Measurements from ENCODE around the gene BHLHE40.

GRCh38 chr3:5032844-5033243 is 53.6 kb downstream of the BHLHE40 start:
- TF ChIP-seq, protein P1, sequence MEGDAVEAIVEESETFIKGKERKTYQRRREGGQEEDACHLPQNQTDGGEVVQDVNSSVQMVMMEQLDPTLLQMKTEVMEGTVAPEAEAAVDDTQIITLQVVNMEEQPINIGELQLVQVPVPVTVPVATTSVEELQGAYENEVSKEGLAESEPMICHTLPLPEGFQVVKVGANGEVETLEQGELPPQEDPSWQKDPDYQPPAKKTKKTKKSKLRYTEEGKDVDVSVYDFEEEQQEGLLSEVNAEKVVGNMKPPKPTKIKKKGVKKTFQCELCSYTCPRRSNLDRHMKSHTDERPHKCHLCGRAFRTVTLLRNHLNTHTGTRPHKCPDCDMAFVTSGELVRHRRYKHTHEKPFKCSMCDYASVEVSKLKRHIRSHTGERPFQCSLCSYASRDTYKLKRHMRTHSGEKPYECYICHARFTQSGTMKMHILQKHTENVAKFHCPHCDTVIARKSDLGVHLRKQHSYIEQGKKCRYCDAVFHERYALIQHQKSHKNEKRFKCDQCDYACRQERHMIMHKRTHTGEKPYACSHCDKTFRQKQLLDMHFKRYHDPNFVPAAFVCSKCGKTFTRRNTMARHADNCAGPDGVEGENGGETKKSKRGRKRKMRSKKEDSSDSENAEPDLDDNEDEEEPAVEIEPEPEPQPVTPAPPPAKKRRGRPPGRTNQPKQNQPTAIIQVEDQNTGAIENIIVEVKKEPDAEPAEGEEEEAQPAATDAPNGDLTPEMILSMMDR (conservative IDR thresholded peaks at IDR 0.05 in 1 of 2, IDR thresholded peaks at IDR 0.05 in 1 of 2; ENCODE audit: low read depth in 1 of 2, low read length in 2 of 2): no peak
- no peak for TF ChIP-seq EZH2 (IDR thresholded peaks at IDR 0.05; ENCODE audit: low read length, missing control alignments)

All from fibroblast of lung (primary cell).